GM19467 (cell line): ENCODE data around the gene ATL1.
A peak's percentile ranks its signal among the peaks of the same experiment; 100 is the strongest.
"Not testable (repeated sequence)": the region's sequence is repeated elsewhere in the genome, so short reads cannot be mapped to it uniquely, and the experiment has no call there.

Experiments
- ATAC-seq: cut with Tn5 transposase; IDR thresholded peaks from one replicate; pipeline ENCODE4 v1.9.1; 2021; ENCODE audit warnings: mild to moderate bottlenecking, moderate library complexity; ENCODE audit not compliant: unreplicated experiment

ATL1 gene

GRCh38 chr14:50534416-50534815 lies 25.5 kb upstream of the ATL1 start:
- ATAC-seq: no peak

- no peak for ATAC-seq
Measured at GRCh38 chr14:50534997-50535396, 24.9 kb upstream of the ATL1 start.

GRCh38 chr14:50538034-50538433 lies 21.9 kb upstream of the ATL1 start:
- not testable (repeated sequence) for ATAC-seq

GRCh38 chr14:50539051-50539450 lies 20.9 kb upstream of the ATL1 start:
- no peak for ATAC-seq

- no peak for ATAC-seq
Measured at GRCh38 chr14:50541159-50541567, 18.8 kb upstream of the ATL1 start.

GRCh38 chr14:50542941-50543418 lies 17.0 kb upstream of the ATL1 start:
- peak; percentile 63 for ATAC-seq

GRCh38 chr14:50544911-50545310 lies 15.0 kb upstream of the ATL1 start:
- no peak for ATAC-seq

GRCh38 chr14:50545618-50546017 lies 14.3 kb upstream of the ATL1 start:
- no peak for ATAC-seq

- no peak for ATAC-seq
Measured at GRCh38 chr14:50550294-50550693, 9.7 kb upstream of the ATL1 start.

GRCh38 chr14:50551877-50552276 lies 8.1 kb upstream of the ATL1 start:
- ATAC-seq: no peak

GRCh38 chr14:50552796-50553195 lies 7.1 kb upstream of the ATL1 start:
- ATAC-seq: not testable (repeated sequence)

GRCh38 chr14:50560931-50561285 lies 963 bp downstream of the ATL1 start:
- ATAC-seq: no peak

GRCh38 chr14:50562841-50563240 lies 2.9 kb downstream of the ATL1 start:
- no peak for ATAC-seq

- ATAC-seq: no peak
Measured at GRCh38 chr14:50569714-50570274, 9.8 kb downstream of the ATL1 start.

- no peak for ATAC-seq
Measured at GRCh38 chr14:50573862-50574261, 13.9 kb downstream of the ATL1 start.

GRCh38 chr14:50575769-50576168 lies 15.8 kb downstream of the ATL1 start:
- no peak for ATAC-seq

- no peak for ATAC-seq
Measured at GRCh38 chr14:50577982-50578381, 18.0 kb downstream of the ATL1 start.

- no peak for ATAC-seq
Measured at GRCh38 chr14:50578433-50578832, 18.5 kb downstream of the ATL1 start.

- no peak for ATAC-seq
Measured at GRCh38 chr14:50590464-50590863, 30.5 kb downstream of the ATL1 start.

GRCh38 chr14:50594577-50595316 lies 34.8 kb downstream of the ATL1 start:
- ATAC-seq: no peak

GRCh38 chr14:50598765-50599164 lies 38.8 kb downstream of the ATL1 start:
- ATAC-seq: no peak

- ATAC-seq: no peak
Measured at GRCh38 chr14:50599700-50600444, 39.9 kb downstream of the ATL1 start.
